GM18499 (cell line): ENCODE measurements around the gene MCCC1.
A peak's percentile ranks its signal among the peaks of the same experiment; 100 is the strongest.

Source experiments
- ATAC-seq: cut with Tn5 transposase; IDR thresholded peaks from one replicate; pipeline ENCODE4 v1.9.1; 2021; ENCODE audit warnings: moderate number of reproducible peaks; ENCODE audit not compliant: insufficient read depth, unreplicated experiment

MCCC1 gene

DNA sequence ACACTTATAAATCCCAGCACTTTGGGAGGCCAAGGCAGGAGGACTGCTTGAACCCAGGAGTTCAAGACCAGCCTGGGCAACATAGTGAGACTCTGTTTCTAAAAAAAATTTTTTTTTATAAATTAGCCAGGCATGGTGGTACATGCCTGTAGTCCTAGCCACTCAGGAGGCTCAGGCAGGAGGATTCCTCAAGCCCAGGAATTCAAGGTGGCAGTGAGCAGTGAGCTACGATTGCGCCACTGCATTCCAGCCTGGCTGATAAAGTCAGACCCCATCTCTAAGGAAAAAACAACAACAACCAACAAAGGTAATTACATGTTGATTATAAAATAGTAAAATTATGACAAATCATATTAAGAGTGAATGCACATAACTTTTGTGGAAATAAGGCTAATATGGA lies 40.9 kb downstream of the MCCC1 start:
- no peak for ATAC-seq

DNA sequence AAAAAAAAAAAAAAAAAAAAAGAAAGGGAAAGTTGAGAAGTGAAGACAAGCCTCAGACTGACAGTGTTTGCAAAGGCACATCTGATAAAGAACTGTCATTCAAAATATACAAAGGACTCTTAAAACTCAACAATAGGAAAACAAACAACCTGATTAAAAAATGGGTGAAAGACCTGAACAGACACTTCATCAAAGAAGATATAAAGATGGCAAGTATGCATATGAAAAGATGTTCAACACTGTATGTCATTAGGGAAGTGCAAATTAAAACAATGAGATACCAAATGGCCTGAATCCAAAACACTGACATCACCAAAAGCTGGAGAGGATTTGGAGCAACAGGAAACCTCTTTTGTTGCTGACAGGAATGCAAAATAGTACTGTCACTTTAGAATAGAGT lies 48.6 kb downstream of the MCCC1 start:
- ATAC-seq, result no peak

DNA sequence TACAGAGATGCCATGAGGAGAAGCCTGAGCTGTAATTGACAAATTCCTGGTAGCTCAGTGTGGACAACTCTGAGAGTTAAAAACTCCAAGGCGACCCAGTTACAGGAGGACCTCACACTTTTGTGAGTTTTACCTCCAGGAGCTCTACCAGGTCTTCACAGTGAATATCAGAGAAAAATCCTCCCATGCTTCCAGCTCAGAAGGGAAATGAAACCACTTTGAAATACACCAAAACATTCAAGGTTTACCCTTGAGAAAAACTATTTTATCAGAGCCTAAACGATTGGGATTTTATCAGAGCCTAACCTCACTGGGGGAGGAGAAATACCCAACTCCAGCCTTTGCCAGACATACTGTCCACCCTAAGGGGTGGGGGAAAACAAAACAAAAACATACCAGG lies 52.4 kb downstream of the MCCC1 start:
- ATAC-seq, result no peak

DNA sequence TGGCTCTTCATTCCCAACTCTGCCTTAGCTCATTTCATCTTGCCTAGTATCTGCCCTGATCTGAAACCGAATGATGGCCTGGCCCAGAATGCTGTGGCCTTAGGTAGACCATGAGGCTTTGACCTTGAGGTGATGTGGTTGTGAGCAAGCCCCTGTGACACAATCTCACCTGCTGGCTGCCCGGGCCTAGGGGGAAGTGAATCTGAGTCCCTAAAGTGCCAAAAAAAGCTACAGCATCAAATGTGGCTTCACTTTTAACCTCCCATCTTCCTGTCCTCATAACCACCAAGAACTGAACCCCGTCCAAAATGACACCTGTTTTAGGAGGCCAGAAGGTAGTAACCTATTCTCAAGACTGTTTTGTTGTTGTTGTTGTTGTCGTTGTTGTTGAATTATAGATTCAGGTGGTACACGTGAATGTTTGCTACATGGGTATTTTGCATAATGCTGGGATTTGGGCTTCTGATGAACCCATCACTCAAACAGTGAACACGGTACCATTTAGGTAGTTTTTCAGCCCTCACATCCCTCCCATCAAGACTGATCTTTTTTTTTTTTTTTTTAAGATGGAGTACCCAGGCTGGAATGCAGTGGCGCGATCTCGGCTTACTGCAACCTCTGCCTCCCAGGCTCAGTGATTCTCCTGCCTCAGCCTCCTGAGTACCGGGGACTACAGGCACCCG lies 54.6 kb downstream of the MCCC1 start:
- peak; percentile 95 for ATAC-seq

DNA sequence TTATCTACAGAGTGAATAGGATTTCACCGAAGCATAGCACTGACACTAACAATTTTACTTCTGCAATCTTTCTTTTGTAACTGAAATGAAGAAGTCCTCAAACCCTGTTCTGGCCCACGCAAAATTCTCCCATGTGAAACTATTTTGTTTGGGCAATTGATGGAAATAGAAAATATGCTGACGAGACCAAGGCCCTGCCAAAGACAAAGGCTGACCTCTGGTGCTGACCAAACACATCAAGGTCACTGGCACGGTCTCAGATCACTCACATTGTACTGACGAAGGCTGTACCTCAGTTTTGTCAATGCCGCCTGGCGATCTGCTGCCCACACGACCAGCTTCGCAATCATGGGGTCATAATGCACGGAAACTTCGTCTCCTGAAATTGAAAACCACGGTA lies 60.5 kb downstream of the MCCC1 start:
- no peak for ATAC-seq

DNA sequence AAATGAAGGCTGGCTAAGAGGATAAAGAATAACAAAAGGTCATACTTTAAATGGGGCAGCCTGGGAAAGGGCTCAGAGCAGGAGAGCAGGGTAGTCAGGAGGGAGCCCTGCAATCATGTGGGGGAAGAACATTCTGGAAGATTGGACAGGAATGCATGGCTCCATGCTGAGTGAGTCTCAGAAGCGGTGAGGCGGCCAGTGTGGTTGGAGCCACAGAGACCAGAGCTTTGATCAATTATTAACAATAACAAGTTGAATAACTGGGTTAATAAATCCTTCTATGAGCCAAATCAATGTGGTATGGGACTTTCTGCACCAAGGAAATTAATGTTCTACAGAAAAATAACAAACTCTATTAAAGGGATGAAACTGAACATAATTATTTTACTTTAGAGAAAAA lies 61.1 kb downstream of the MCCC1 start:
- no peak for ATAC-seq

DNA sequence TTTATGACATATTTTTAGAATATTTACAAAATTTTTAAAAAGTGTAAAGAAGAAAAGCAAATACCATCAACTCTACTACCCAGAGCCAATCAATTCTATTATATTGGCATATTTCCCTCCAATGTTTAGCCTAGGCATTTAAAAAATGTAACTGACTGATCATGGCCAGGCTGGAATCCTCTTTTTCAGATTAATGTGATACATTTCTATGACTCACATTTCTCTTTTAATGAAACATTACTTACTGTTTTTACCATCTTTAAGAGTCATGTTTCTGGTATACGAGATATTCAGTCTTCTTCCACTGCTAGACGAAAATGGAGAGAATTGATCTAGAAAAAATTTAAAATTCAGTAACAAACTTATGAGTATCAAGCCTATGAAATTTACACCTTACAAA lies 65.5 kb downstream of the MCCC1 start:
- ATAC-seq, result no peak

DNA sequence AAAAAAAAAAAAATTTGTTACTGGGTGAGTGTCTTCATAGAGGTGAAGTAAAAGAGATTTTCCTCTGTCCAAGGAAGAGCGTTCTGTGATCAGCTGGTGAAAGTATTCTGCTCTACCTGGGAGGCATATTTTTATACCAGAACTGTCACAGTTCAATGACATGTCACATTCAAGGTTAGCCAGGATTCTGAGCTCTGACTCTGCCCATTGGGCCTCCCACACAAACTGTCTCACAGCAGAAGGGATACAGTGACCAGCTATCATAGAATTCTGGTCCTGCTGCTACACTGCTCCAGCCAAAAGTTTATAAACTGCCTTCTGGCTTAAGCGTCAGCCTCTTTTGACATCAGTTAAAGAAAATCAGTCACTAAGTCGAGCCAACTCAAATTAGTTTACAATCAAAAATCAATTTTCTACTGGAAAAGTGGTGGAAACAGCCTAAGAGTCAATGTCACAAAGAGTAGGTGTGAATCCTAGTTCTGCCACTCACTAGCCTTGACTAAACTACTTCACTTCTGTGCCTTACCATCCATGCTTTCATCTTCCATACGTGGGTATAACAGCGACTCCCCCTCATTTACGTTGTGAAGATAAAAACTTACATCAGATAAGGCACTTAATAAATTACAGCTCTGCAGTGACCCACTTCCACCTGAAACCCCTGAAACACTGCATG lies 66.3 kb downstream of the MCCC1 start:
- ATAC-seq, result no peak

DNA sequence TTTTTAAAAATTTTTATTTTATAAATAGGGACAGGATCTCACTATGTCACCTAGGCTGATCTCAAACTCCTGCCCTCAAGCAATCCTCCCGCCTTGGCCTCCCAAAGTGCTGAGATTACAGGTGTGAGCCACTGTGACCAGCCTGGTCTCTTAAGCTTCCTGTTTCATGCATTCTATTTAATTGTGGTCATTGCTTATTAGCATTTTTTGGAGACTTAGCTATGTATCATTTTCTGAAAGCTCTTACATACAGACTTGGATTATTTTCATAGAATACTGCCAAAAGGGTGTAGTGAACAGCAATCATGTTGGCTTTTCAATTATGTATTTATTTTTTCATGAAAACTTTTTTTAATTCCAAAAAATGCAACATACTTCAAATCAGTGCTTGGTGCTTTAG lies 67.5 kb downstream of the MCCC1 start:
- ATAC-seq, result no peak

DNA sequence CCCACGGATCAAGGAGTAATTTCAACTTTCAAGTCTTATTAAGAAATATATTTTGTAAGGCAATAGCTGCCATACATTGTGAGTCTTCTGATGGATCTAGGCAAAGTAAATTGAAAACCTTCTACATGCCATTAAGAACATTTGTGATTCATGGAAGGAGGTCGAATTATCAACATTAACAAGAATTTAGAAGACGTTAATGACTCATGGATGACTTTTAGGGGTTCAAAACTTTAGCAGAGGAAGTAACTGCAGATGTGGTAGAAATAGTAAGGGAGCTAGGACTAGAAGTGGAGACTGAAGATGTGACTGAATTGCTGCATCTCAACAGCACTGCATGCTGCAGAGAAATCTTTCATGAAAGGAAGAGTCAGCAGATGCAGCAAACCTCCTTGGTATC lies 70.9 kb downstream of the MCCC1 start:
- no peak for ATAC-seq

DNA sequence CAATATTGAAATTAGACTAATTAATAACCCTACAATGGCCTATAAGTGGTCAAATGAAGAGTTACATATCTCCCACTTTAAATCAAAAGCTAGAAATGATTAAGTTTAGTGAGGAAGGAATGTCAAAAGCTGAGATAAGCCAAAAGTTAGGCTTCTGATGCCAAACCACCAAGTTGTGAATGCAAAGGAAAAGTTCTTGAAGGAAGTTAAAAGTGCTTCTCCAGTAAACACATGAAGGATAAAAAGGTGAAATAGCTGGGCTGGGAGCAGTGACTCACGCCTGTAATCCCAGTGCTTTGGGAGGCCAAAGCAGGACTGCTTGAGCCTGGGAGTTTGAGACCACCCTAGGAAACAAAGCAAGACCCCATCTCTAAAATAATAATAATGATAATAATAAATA lies 72.0 kb downstream of the MCCC1 start:
- ATAC-seq, result no peak

DNA sequence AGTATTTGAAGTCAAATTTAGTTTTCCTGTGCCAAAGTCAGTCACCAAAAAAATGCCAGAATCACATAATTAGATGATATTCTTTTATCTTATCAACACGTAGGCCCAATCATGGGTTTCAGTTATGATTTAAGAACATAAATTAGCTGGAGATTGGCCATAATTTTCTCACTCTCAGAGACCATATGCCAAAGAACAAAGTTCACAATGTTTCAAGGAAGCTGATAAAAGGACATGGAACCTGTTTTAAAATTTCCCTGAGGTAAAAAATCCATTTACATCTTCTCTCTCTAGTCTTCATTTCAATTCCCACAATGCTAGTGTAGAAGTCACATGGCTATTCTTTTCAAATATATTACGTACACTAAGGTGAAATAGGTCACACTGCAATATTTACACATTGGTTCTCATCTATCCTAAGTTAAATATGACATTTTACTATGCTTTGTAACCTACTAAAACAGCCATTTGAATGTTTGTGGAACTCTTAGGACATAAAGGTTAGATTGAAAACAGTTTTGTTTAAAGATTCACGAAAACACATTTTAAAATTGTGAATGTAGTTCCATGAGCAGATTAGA lies 76.3 kb downstream of the MCCC1 start:
- ATAC-seq, result no peak

DNA sequence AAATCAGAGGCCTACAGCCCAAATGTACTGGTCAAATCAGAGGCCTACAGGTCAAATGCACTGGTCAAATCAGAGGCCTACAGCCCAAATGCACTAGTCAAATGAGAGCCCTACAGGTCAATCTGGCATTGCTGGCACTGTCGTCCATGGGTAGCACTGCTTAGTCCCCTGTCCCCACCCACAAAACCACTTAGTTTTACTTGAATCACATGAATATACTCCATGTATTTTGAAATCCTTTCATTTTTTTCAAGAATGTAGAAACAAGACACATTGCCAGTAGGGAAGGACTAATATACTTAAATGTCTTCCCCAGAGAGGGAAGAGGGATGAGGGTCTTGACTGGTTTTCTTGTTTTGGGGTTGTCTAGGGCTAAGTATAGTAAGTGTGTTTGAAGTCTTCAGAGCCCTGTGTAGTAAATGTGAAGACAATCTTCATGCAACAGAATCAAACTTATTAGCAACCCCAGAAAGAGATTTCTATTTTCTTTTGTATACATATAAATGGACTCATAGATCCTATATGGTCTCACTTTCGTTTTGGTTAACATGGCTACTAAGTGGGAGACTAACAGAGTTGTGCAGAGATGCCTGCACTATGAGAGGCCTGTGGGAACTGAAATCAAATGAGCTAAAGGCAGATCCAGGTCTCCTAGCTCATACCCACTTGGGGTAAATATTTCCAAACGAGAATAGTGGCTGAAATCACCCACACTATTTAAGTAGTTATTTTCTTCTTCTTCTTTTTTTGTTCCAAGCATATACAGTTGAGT lies 80.7 kb downstream of the MCCC1 start:
- no peak for ATAC-seq

DNA sequence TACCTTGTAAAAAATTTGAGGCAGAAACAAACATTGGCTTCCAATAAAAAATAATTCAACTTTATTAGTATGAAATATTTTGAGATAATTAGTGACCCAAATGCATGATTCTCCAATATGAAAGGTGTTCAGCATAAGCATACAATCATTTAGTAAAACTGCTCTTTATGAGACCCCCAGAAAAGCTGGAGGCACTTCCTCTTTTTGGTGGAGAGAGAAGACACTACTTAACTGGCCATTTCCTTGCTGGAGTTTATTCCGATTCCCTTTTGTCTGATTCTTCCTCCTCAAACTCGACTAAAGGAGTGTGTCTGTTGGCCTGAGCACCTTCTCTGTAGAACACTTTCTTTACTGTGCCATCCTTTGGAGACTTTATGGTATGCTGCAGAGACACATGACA lies 84.1 kb downstream of the MCCC1 start:
- ATAC-seq, result no peak

DNA sequence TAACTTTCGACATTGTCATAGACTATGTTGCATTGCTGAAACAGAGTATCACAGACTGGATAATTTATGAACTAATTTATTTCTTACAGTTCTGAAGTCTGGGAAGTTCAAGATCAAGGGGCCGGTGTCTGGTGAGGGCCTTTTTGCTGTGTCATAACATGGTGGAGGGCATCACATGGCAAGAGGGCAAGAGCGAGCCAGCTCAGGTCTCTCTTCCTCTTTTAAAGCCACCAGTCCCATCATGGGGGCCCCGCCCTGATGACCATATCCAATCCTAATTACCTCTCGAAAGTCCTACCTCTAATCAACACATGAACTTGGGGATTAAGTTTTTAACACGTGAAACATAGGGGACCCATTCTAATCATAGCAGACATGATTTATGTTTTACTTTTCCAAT lies 85.4 kb downstream of the MCCC1 start:
- ATAC-seq, result no peak

DNA sequence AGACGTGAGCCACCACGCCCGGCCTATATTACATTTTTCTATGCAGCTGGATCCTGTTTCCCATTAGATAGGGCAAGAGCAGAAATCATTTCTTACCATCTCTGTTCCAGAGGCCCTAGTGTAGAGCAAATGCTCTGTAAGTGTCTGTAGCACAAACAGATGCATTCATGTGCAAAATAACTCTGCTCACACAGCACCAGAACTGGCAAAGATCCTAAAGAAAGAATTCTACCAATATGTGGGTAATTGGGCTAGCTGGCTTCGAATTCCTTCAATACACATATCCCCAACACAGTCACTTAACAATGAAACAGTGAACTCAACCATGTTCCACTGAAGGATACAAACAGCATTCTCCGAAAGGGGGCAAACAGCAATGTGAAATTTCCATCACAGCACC lies 86.2 kb downstream of the MCCC1 start:
- ATAC-seq, result no peak

DNA sequence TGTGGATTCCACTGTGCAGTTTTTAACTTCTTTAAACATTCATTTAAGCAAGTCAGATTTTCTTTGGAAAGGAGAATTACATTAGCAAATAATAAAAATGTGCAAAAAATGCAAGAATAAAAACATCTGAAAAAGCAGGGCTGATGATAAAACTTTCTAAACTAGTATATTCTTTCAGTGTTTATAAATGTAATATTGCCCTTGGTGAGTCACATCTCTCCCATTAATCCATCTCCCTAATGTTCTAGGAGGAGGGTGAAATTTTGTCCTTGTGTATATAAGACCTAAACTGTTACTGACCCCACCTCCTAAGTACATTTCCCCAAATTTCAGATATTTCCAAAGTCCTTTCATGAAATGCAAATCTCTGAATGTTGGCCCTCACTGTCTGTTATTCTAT lies 90.5 kb downstream of the MCCC1 start:
- ATAC-seq, result no peak

DNA sequence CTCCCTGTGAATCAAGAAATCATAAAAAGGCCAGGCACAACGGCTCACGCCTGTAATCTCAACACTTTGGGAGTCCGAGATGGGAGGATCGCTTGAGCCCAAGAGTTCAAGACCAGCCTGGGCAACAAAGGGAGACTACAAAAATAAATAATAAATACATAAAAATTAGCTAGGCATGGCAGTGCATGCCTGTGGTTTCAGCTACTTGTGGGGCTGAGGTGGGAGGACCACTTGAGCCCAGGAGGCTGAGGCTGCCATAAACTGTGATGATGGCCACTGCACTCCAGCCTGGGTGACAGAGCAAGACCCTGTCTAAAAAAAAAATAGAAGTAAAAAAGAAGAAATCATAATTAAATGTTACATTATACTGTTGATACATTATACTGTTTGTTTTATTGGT lies 91.0 kb downstream of the MCCC1 start:
- ATAC-seq, result no peak

DNA sequence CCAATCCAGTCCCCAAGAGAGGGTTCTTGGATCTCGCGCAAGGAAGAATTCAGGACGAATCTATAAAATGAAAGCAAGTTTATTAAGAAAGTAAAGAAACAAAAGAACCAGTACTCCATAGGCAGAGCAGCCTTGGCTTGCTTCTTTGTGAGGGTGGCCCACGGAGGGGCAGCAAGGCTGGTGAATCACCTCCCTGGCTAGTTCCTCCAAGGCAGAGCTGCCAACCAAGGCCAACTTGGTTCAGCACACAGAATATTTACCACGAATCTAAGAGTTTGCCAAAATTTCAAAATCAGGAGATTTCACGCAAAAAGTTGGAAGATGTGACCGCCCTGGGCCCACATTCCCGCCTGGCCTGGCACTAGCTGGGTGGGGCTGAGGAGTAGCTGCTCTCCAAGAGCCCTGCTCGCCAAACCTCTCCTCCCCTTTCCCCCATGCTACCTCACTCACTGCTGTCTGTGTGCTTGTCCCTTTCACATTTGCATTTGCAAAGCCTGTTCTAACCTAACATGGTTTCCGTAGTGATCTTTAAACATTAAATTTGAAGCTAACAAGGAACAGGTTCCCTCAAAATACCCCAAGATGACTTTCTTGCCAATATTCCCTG lies 92.8 kb downstream of the MCCC1 start:
- no peak for ATAC-seq

DNA sequence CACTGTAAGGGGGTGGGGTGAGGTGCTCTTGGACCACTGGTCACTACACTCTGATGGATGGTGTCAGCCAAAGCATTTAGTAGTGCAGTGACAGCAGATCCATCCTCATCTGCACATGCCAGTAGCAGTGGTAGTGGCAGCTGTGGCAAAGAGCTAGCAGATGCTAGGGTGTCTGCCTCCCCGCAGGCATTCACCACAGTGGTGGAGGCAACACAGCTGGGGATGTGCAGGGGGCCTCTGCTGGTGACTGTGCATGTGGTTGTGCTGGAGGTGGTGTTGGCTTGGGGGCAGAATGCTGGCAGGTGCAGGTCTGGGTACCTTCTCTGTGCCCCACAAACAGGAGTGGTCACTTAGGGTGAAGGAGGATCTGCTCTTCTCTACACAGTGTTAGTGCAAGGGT lies 99.5 kb downstream of the MCCC1 start:
- ATAC-seq, result no peak
